K562 (cell line): ENCODE measurements around the gene AP2A2.
"Not testable (repeated sequence)": the region's sequence is repeated elsewhere in the genome, so short reads cannot be mapped to it uniquely, and the experiment has no call there.

Experiments
- CTBP1 ChIP-seq: fragments of 450-650 bp; IDR thresholded peaks from 2 replicates; pipeline ENCODE4 v1.6.1; 2016; ENCODE audit warnings: borderline replicate concordance
- KLF13 ChIP-seq: fragments of 450-650 bp; IDR thresholded peaks from 2 replicates; pipeline ENCODE4 v1.6.1; 2016; ENCODE audit warnings: missing genetic modification characterization, low read depth, mild to moderate bottlenecking, missing compliant biosample characterization, moderate library complexity, borderline replicate concordance
- MAZ ChIP-seq, 2 experiments: fragments of 450-650 bp in 1 of 2; sonication (generic) in 1 of 2; formaldehyde crosslinking; IDR thresholded peaks in 1 of 2; conservative IDR thresholded peaks in 1 of 2; 2 replicates each; pipeline versions ENCODE4 v1.4.0 to v1.5.0; 2020; ENCODE audit warnings: mild to moderate bottlenecking in 1 of 2, missing genetic modification reagents in 1 of 2
- NELFE ChIP-seq: IDR thresholded peaks from 2 replicates; pipeline ENCODE4 v1.6.1; 2011; ENCODE audit warnings: mild to moderate bottlenecking; ENCODE audit not compliant: insufficient read depth, insufficient read length
- PHF8 ChIP-seq: fragments of 200-600 bp; sonication (generic); IDR thresholded peaks from 2 replicates; pipeline ENCODE4 v1.6.1; 2012; ENCODE audit warnings: mixed run types, mild to moderate bottlenecking, inconsistent platforms, low read length, moderate library complexity, borderline replicate concordance
- SRSF9 ChIP-seq: fragments of 200-400 bp; formaldehyde crosslinking; IDR thresholded peaks from 2 replicates; pipeline ENCODE4 v1.6.1; 2017; ENCODE audit warnings: low read depth, low read length, borderline replicate concordance
- TF ChIP-seq, protein P1 (sequence below), 3 experiments: IDR thresholded peaks in 2 of 3; conservative IDR thresholded peaks in 1 of 3; 2 replicates each; pipeline ENCODE4 v1.5.1; 2011 to 2012; ENCODE audit warnings: low read length in 3 of 3, mild to moderate bottlenecking in 3 of 3, control low read depth in 2 of 3, improper control_type of control experiment in 1 of 3, inconsistent platforms in 1 of 3, low read depth in 1 of 3, mixed read lengths in 1 of 3, moderate library complexity in 1 of 3; ENCODE audit not compliant: insufficient read depth in 2 of 3

DNA sequence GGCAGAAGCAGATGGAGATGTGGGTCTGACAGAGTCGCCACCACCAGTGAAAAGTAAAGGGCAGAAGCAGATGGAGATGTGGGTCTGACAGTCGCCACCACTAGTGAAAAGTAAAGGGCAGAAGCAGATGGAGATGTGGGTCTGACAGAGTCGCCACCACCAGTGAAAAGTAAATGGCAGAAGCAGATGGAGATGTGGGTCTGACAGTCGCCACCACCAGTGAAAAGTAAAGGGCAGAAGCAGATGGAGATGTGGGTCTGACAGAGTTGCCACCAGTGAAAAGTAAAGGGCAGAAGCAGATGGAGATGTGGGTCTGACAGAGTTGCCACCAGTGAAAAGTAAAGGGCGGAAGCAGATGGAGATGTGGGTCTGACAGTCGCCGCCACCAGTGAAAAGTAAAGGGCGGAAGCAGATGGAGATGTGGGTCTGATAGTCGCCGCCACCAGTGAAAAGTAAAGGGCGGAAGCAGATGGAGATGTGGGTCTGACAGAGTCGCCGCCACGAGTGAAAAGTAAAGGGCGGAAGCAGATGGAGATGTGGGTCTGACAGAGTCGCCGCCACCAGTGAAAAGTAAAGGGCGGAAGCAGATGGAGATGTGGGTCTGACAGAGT is 35.7 kb downstream of the AP2A2 start:
- TF ChIP-seq CTBP1; MAZ (CRISPR knock-in tag; conservative IDR thresholded peaks at IDR 0.05 in 1 of 2, IDR thresholded peaks at IDR 0.05 in 1 of 2); SRSF9; NELFE; PHF8; KLF13: not testable (repeated sequence)
- TF ChIP-seq, protein P1, sequence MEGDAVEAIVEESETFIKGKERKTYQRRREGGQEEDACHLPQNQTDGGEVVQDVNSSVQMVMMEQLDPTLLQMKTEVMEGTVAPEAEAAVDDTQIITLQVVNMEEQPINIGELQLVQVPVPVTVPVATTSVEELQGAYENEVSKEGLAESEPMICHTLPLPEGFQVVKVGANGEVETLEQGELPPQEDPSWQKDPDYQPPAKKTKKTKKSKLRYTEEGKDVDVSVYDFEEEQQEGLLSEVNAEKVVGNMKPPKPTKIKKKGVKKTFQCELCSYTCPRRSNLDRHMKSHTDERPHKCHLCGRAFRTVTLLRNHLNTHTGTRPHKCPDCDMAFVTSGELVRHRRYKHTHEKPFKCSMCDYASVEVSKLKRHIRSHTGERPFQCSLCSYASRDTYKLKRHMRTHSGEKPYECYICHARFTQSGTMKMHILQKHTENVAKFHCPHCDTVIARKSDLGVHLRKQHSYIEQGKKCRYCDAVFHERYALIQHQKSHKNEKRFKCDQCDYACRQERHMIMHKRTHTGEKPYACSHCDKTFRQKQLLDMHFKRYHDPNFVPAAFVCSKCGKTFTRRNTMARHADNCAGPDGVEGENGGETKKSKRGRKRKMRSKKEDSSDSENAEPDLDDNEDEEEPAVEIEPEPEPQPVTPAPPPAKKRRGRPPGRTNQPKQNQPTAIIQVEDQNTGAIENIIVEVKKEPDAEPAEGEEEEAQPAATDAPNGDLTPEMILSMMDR (IDR thresholded peaks at IDR 0.05 in 2 of 3, conservative IDR thresholded peaks at IDR 0.05 in 1 of 3; ENCODE audit: insufficient read depth in 2 of 3, low read depth in 1 of 3, low read length in 3 of 3), result not testable (repeated sequence)
